Measurements from ENCODE around the gene MPND. TPM values are rescaled to one million over a fixed set of nuclear protein-coding genes. Genes with fewer than 3 reads are reported as not detected.

The MPND gene
- total and polyA plus RNA-seq, 2 of the 13 experiments (the other 11 are each of a cell fraction or from before 2014, with no cell fraction given) = 10.8 to 15.8 TPM

- TF ChIP-seq BATF2 (CRISPR knock-in tag; IDR thresholded peaks at IDR 0.05) (no peak), MED13 (CRISPR knock-in tag; IDR thresholded peaks at IDR 0.05) (no peak), CBX2 (IDR thresholded peaks at IDR 0.05; ENCODE audit: low read depth, low read length) (no peak), CBX2 (CRISPR knock-in tag; IDR thresholded peaks at IDR 0.05; ENCODE audit: low read depth) (no peak), ZNF225 (CRISPR knock-in tag; IDR thresholded peaks at IDR 0.05) (no peak), FLYWCH1 (CRISPR knock-in tag; IDR thresholded peaks at IDR 0.05) (no peak), TBL1XR1 (IDR thresholded peaks at IDR 0.05; ENCODE audit: borderline replicate concordance, low read length, partially characterized antibody) (no peak), GTF2F1 (IDR thresholded peaks at IDR 0.05; ENCODE audit: low read length) (no peak), ZNF33B (CRISPR knock-in tag; IDR thresholded peaks at IDR 0.05) (no peak), TEAD3 (CRISPR knock-in tag; optimal IDR thresholded peaks at IDR 0.05; ENCODE audit: borderline replicate concordance) (peak; percentile 61), ZNF280D (CRISPR knock-in tag; IDR thresholded peaks at IDR 0.05) (no peak), FIP1L1 (IDR thresholded peaks at IDR 0.05; ENCODE audit: borderline replicate concordance, insufficient read depth, low read depth, low read length) (no peak), ZNF691 (CRISPR knock-in tag; IDR thresholded peaks at IDR 0.05; ENCODE audit: borderline replicate concordance, low read depth) (0 out of 2 replicates have a peak, but pooled peaks have one; percentile 55), POLR2AphosphoS2 (IDR thresholded peaks at IDR 0.05; ENCODE audit: low read depth, low read length) (no peak), ZNF687 (CRISPR knock-in tag; IDR thresholded peaks at IDR 0.05) (peak; percentile 59)
Measured at GRCh38 chr19:4297901-4298809, 45.2 kb upstream of the MPND start (continued).

All from HepG2 (cell line).